ENCODE results near the gene TPSB2. TPM values are rescaled to one million over a fixed set of nuclear protein-coding genes. Genes with fewer than 3 reads are reported as not detected.

The TPSB2 gene
- polyA plus RNA-seq, 1 donor (not counting 4 experiments of a cell fraction or from before 2014, with no cell fraction given): not detected

- TF ChIP-seq CTCF (optimal IDR thresholded peaks at IDR 0.05 in 1 of 3, IDR thresholded peaks at IDR 0.05 in 1 of 3, conservative IDR thresholded peaks at IDR 0.05 in 1 of 3; ENCODE audit: extremely low read depth in 1 of 3, insufficient read depth in 2 of 3, low read length in 3 of 3) (no peak), EZH2 (IDR thresholded peaks at IDR 0.05; ENCODE audit: low read length) (peak; percentile 80)
- Histone ChIP-seq H3K79me2 (ENCODE audit: control insufficient read depth, insufficient read depth, low read length) (no peaks in the 10 kb centered on the region), H4K20me1 (ENCODE audit: control insufficient read depth, extremely low read depth, insufficient read depth, low read length) (no peaks in the 10 kb centered on the region), H3K4me2 (ENCODE audit: control insufficient read depth, extremely low read depth, insufficient read depth, low read depth, low read length) (no peak overlapping the region), H2AFZ (ENCODE audit: control insufficient read depth, low read length) (no peak overlapping the region), H3K9me1 (ENCODE audit: control insufficient read depth, extremely low read depth, insufficient read depth, low read length) (no peaks in the 10 kb centered on the region), H3K27me3 (ENCODE audit: control insufficient read depth, extremely low read depth, insufficient read depth, low read length) (peaks cover 47% of the 10 kb centered on the region), H3K27ac (ENCODE audit: control insufficient read depth, insufficient read depth, low read length) (no peak overlapping the region), H3K36me3 (ENCODE audit: control insufficient read depth in 2 of 2, extremely low read depth in 1 of 2, insufficient read depth in 2 of 2, low read length in 2 of 2) (no peaks in the 10 kb centered on the region), H3K4me1 (ENCODE audit: control insufficient read depth, extremely low read depth, insufficient read depth, low read length) (no peaks in the 10 kb centered on the region), H3K4me3 (ENCODE audit: control insufficient read depth in 2 of 3, extremely low read depth in 1 of 3, insufficient read depth in 2 of 3, low read depth in 1 of 3, low read length in 3 of 3) (no peak overlapping the region), H3K9ac (ENCODE audit: control insufficient read depth, extremely low read depth, insufficient read depth, low read length) (no peak overlapping the region), H3K9me3 (ENCODE audit: control insufficient read depth, low read depth, low read length) (no peaks in the 10 kb centered on the region)
- FAIRE-seq (no peak), DNase-seq (ENCODE audit: low read depth, low spot score) (no peak)
- dilution Hi-C loops (cut with MboI; ENCODE audit: extremely low pct_ligation_motif_present, low sequenced_read_pairs): no loop called here
Measured at GRCh38 chr16:1258906-1259759, 29.1 kb upstream of the TPSB2 start.

GRCh38 chr16:1258225-1258600 is 28.2 kb upstream of the TPSB2 start:
- TF ChIP-seq CTCF (optimal IDR thresholded peaks at IDR 0.05 in 1 of 3, IDR thresholded peaks at IDR 0.05 in 1 of 3, conservative IDR thresholded peaks at IDR 0.05 in 1 of 3; ENCODE audit: extremely low read depth in 1 of 3, insufficient read depth in 2 of 3, low read length in 3 of 3) (no peak), EZH2 (IDR thresholded peaks at IDR 0.05; ENCODE audit: low read length) (no peak)
- H3K36me3 ChIP-seq (ENCODE audit: control insufficient read depth in 2 of 2, extremely low read depth in 1 of 2, insufficient read depth in 2 of 2, low read length in 2 of 2): no peaks in the 10 kb centered on the region
- H3K9ac ChIP-seq (ENCODE audit: control insufficient read depth, extremely low read depth, insufficient read depth, low read length): no peak overlapping the region
- H4K20me1 ChIP-seq (ENCODE audit: control insufficient read depth, extremely low read depth, insufficient read depth, low read length): no peaks in the 10 kb centered on the region
- no peaks in the 10 kb centered on the region for H3K4me1 ChIP-seq (ENCODE audit: control insufficient read depth, extremely low read depth, insufficient read depth, low read length)
- no peaks in the 10 kb centered on the region for H3K9me3 ChIP-seq (ENCODE audit: control insufficient read depth, low read depth, low read length)
- H3K9me1 ChIP-seq (ENCODE audit: control insufficient read depth, extremely low read depth, insufficient read depth, low read length): no peaks in the 10 kb centered on the region
- H3K79me2 ChIP-seq (ENCODE audit: control insufficient read depth, insufficient read depth, low read length): no peaks in the 10 kb centered on the region
- H3K4me2 ChIP-seq (ENCODE audit: control insufficient read depth, extremely low read depth, insufficient read depth, low read depth, low read length): no peak overlapping the region
- no peak for FAIRE-seq
- H3K4me3 ChIP-seq (ENCODE audit: control insufficient read depth in 2 of 3, extremely low read depth in 1 of 3, insufficient read depth in 2 of 3, low read depth in 1 of 3, low read length in 3 of 3): no peak overlapping the region
- no peak overlapping the region for H3K27ac ChIP-seq (ENCODE audit: control insufficient read depth, insufficient read depth, low read length)
- dilution Hi-C loops (cut with MboI; ENCODE audit: extremely low pct_ligation_motif_present, low sequenced_read_pairs): no loop called here
- no peak for DNase-seq (ENCODE audit: low read depth, low spot score)
- no peak overlapping the region for H2AFZ ChIP-seq (ENCODE audit: control insufficient read depth, low read length)
- H3K27me3 ChIP-seq (ENCODE audit: control insufficient read depth, extremely low read depth, insufficient read depth, low read length): peaks cover 44% of the 10 kb centered on the region

Measured in keratinocyte (primary cell).